Choroid plexus epithelial cell (primary cell): Measurements from ENCODE around the gene CACNA1D.

ENCODE experiments used
- DNase-seq: peaks from one replicate; pipeline ENCODE4 v3.0.0-alpha.2; 2010; ENCODE audit warnings: low read depth
- H3K4me3 ChIP-seq: 2 replicates; pipeline ENCODE4 v1.5.1; 2011; ENCODE audit warnings: low read depth, mild to moderate bottlenecking, control low read depth, low read length, moderate library complexity
- CTCF ChIP-seq: conservative IDR thresholded peaks from 2 replicates; pipeline ENCODE4 v1.5.1; 2011; ENCODE audit warnings: low read depth, mild to moderate bottlenecking, control low read depth, inconsistent platforms, low read length, moderate library complexity

The CACNA1D gene

GRCh38 chr3:53822331-53822741, 327.9 kb downstream of the CACNA1D start:
- H3K4me3 ChIP-seq, result no peak overlapping the region
- no peak for DNase-seq
- no peak for TF ChIP-seq CTCF

GRCh38 chr3:53823026-53823955, 328.9 kb downstream of the CACNA1D start:
- no peak for DNase-seq
- TF ChIP-seq CTCF, result no peak
- no peak overlapping the region for H3K4me3 ChIP-seq

GRCh38 chr3:53823956-53824657, 329.7 kb downstream of the CACNA1D start:
- TF ChIP-seq CTCF, result no peak
- DNase-seq, result no peak
- no peak overlapping the region for H3K4me3 ChIP-seq

GRCh38 chr3:53824795-53825194, 330.4 kb downstream of the CACNA1D start:
- H3K4me3 ChIP-seq, result no peak overlapping the region
- no peak for TF ChIP-seq CTCF
- DNase-seq, result no peak

- no peak for DNase-seq
- no peak for TF ChIP-seq CTCF
- no peak overlapping the region for H3K4me3 ChIP-seq
Measured at GRCh38 chr3:53826048-53826447, 331.6 kb downstream of the CACNA1D start.

- no peak for TF ChIP-seq CTCF
- H3K4me3 ChIP-seq, result no peak overlapping the region
- no peak for DNase-seq
Measured at GRCh38 chr3:53828581-53828980, 334.2 kb downstream of the CACNA1D start.
